Right atrium auricular region (tissue), 2 donors: ENCODE data around the gene ZNRD2. TPM values are rescaled to one million over a fixed set of nuclear protein-coding genes. Genes with fewer than 3 reads are reported as not detected.

Experiments
- DNase-seq: peaks from one replicate; pipeline ENCODE4 v3.0.0-alpha.2; 2019; ENCODE audit warnings: low spot score
- H3K27ac ChIP-seq, 2 donors: fragments of 200-600 bp; sonication (generic); 1 replicate in 1 of 2; 2 replicates in 1 of 2; pipeline ENCODE4 v1.5.1; 2016 to 2019
- H3K27me3 ChIP-seq, 2 donors: fragments of 200-600 bp; sonication (generic); one replicate each; pipeline versions ENCODE4 v1.5.1 to v1.6.0; 2017 to 2019
- H3K36me3 ChIP-seq: fragments of 200-600 bp; sonication (generic); one replicate; pipeline ENCODE4 v1.5.1; 2016
- H3K4me1 ChIP-seq, 2 donors: fragments of 200-600 bp; sonication (generic); one replicate each; pipeline versions ENCODE4 v1.5.1 to v1.6.0; 2017 to 2019
- H3K4me3 ChIP-seq, 2 donors: fragments of 200-600 bp; sonication (generic); 1 replicate in 1 of 2; 2 replicates in 1 of 2; pipeline ENCODE4 v1.5.1; 2017 to 2019; ENCODE audit warnings: mild to moderate bottlenecking in 1 of 2, moderate library complexity in 1 of 2
- H3K9me3 ChIP-seq, 2 donors: fragments of 200-600 bp; sonication (generic); one replicate each; pipeline ENCODE4 v1.5.1; 2019
- total RNA-seq, 2 donors: library from RNA; depleted of rRNA; stranded (reverse); fragments of >200 nt; gene quantifications; one replicate each; pipeline ENCODE4 v1.1.0, GENCODE V29; 2016
- TF ChIP-seq, protein P1 (sequence below), 2 donors: fragments of 200-600 bp; sonication (generic); IDR thresholded peaks; one replicate each; pipeline ENCODE4 v1.5.1; 2019; ENCODE audit warnings: antibody characterized with exemption in 2 of 2

Gene ZNRD2
- total RNA-seq, 2 donors from 2014 or later = 36.1 to 50.6 TPM

DNA sequence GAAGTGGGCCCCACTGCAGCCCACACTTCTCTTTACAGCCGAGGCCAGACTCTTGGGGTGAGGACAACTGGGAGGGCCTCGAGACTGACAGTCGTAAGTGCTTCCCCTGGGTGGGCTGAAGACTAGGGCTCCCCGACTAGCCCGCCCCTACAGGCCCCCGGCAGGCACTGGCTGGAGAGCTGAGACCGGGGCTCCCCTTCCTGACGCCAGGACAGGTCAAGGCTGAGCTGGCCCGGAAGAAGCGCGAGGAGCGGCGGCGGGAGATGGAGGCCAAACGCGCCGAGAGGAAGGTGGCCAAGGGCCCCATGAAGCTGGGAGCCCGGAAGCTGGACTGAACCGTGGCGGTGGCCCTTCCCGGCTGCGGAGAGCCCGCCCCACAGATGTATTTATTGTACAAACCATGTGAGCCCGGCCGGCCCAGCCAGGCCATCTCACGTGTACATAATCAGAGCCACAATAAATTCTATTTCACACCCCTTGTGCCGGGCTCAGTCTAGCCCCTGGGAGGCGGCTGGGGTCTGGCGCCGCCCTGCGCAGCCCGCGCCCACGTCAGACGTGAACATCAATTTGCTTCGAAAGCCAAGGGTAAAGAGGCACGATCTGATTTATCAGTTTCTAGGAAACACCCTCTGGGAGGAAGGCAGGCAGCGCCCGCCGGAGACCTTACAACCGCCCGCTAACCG is 31.9 kb upstream of the ZNRD2 start:
- Histone ChIP-seq H3K27ac (no peak overlapping the region), H3K4me3 (no peak overlapping the region), H3K27me3 (no peaks in the 10 kb centered on the region), H3K36me3 (peaks cover 36% of the 10 kb centered on the region), H3K9me3 (no peaks in the 10 kb centered on the region), H3K4me1 (peaks cover 0 to 23% of the 10 kb centered on the region in 2 donors)
- TF ChIP-seq, protein P1, sequence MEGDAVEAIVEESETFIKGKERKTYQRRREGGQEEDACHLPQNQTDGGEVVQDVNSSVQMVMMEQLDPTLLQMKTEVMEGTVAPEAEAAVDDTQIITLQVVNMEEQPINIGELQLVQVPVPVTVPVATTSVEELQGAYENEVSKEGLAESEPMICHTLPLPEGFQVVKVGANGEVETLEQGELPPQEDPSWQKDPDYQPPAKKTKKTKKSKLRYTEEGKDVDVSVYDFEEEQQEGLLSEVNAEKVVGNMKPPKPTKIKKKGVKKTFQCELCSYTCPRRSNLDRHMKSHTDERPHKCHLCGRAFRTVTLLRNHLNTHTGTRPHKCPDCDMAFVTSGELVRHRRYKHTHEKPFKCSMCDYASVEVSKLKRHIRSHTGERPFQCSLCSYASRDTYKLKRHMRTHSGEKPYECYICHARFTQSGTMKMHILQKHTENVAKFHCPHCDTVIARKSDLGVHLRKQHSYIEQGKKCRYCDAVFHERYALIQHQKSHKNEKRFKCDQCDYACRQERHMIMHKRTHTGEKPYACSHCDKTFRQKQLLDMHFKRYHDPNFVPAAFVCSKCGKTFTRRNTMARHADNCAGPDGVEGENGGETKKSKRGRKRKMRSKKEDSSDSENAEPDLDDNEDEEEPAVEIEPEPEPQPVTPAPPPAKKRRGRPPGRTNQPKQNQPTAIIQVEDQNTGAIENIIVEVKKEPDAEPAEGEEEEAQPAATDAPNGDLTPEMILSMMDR (IDR thresholded peaks at IDR 0.05) = no peak
- DNase-seq = no peak

DNA sequence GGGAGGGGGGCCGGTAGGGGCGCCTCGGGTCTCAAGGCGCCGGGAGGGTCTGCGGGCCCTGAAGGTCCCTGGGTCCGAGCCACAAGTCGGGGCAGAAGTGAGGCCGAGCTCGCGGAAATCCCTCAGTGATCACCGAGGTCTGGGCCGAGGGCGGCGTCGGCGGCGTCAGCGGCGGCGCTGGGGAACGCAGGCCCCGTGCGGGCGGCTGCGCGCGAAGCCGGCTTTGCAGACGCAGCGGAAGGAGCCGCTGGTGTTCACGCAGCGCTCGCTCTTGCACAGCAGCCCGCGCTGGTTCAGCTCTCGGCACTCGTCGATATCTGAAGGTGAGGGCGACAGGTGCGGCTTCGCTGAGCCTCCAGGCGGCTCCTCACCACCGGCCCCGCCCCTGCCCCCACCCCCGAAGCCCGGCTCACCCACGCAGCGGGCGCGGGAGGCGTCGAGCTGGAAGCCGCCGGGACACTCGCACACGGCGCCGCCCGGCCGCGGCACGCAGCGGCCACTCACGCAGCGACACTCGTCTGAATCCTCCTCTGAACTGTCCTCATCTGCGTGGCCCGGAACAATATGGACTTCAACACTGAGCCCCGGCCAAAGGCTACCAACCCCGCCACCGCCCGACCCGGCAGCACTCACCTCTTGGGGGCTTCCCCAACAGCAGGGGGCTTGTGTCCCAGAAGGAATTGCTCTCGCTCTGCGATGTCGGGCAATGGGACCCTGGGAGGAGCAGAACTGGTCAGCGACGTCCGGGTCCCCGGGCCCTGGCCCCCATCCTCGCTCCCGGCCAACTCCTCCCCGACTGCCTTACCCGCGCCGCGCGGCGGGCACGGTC is 31.1 kb upstream of the ZNRD2 start:
- TF ChIP-seq, protein P1 (IDR thresholded peaks at IDR 0.05) = no peak
- Histone ChIP-seq H3K4me3 (peak overlapping the region in 1 of 2 donors; percentile 51), H3K27ac (peak overlapping the region; percentile 87 to 90), H3K4me1 (peaks cover 0 to 23% of the 10 kb centered on the region in 2 donors), H3K36me3 (peaks cover 35% of the 10 kb centered on the region), H3K27me3 (no peaks in the 10 kb centered on the region), H3K9me3 (no peaks in the 10 kb centered on the region)
- DNase-seq = no peak

DNA sequence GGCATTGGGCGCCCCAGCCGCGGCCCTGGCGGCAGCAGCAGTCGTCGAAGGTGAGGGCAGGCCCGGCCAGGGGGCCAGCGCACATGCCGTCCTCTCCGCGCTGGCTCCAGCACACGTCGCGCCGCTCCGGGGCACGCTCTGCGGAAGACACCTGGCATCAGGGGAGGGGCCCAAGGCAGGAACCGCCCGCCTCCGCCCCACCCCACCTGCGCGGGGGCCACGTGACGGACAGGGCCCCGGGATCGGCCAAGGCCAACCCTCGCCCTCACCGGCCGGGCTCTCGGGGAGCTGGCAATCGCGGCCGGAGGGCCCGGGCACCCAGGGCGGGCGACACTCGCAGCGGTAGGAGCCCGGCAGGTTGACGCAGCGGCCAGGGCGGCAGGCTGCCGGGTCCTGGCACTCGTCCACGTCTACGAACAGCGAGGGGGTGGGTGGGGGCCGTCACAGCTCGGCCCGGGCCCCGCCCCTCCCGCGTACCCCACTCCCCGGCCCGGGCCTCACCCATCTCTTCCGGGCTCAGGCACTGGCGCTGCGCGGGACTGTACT is 30.5 kb upstream of the ZNRD2 start:
- Histone ChIP-seq H3K4me1 (peaks cover 0 to 23% of the 10 kb centered on the region in 2 donors), H3K9me3 (no peaks in the 10 kb centered on the region), H3K27me3 (no peaks in the 10 kb centered on the region), H3K27ac (peak overlapping the region; percentile 87 to 90), H3K36me3 (peaks cover 35% of the 10 kb centered on the region), H3K4me3 (peak overlapping the region; percentile 35 to 51)
- no peak for DNase-seq
- TF ChIP-seq, protein P1 (IDR thresholded peaks at IDR 0.05) = peak in 1 of 2 donors; percentile 77

DNA sequence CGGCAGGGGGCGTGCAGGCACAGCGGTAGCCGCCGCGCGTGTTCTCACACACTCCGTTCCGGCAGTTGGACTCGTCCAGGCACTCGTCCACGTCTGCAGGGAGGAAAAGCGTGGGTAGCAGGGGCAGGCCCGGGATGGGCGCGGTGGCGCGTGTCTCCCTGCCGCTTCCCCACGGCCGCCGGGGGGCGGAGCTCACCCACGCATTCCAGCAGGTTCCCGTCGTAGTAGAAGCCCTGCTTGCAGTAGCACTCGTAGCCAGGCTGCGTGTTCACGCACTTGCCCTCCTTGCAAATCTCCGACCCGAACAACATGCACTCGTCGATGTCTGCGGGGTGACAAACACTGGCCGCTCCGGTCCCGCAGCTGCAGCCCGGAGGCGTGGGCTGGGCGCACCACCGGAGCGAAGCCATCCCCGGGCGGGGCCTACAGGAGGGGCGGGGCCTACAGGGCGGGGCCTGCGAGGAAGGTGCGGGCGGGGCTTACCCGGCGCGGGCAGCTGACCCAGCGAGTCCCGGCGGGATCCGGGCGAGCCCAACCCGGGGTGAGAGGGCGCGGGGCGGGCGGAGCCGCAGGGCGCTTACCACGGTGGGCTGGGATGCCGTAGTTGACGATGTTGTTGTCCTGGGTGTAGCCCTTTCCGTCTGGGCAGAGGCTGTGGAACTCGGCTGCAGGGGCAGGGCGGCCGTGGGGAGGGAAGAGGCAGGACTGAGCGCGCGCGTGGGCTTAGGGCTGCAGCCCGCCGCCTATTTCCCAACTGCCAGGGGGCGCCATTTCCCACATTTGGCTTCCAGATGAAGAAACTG is 29.8 kb upstream of the ZNRD2 start:
- Histone ChIP-seq H3K4me3 (peak overlapping the region; percentile 35 to 51), H3K27me3 (no peaks in the 10 kb centered on the region), H3K27ac (peak overlapping the region; percentile 87 to 90), H3K36me3 (peaks cover 29% of the 10 kb centered on the region), H3K4me1 (peaks cover 0 to 23% of the 10 kb centered on the region in 2 donors), H3K9me3 (no peaks in the 10 kb centered on the region)
- DNase-seq = peak; percentile 93
- TF ChIP-seq, protein P1 (IDR thresholded peaks at IDR 0.05) = peak; percentile 88 to 90
